Vein endothelial cell (primary cell): ENCODE results near the gene SNED1. TPM values are rescaled to one million over a fixed set of nuclear protein-coding genes. Genes with fewer than 3 reads are reported as not detected.

Experiments used
- small RNA-seq: library from RNA; depleted of rRNA; stranded (forward); fragments of <200 nt; gene quantifications from one replicate; pipeline ENCODE3, GENCODE V24; 2012
- total RNA-seq: library from RNA; depleted of rRNA; stranded (reverse); fragments of >200 nt; gene quantifications from 2 replicates; pipeline ENCODE4 v1.2.3, GENCODE V29; 2012

Gene SNED1
- total RNA-seq = 37.2 and 59.8 TPM in 2 replicates

DNA sequence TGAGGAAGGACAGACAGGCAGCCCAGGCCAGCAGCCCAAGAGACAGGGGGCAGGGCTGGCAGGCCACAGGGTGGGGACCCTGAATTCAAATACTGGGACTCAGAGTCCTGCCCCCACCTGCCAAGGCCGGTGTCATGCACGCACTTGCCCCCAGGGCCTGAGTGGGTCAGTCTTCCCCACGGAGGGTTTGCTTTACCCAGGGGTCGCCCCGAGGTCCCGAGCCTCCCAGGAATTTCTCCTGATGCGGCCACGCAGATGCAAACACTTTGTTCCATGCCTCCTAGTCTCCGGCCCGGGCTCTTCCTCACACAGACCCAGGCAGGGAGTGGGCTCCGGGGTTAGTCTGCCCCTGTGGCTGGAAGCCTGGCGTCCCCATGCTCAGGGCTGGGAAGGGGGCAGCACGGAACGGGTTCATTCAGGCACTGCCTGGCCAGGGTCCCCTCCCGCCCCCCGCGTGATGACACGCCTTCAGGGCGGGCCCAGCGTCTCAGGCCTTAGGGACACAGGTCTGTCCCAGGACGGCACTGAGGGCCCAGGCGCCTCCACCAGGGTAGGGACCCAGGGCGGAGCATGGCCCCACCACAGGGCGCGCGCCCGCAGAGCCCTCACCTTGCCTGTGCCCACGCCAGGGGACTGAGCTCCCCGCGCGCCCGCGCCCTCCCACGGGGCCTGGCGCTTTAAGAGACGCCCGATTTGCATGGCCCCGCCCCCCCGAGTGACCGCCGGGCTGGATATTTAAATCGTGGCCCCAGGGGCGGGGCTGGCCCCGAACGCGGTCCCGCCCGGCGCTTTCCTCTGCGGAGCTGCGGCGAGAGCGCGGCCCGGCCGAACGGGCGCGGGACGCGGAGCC, at the start of gene SNED1:
SNED1 (plus strand) TSS at position 763 of the 850 bp plus-strand sequence. CDS start 220 bp downstream, outside the sequence.

DNA sequence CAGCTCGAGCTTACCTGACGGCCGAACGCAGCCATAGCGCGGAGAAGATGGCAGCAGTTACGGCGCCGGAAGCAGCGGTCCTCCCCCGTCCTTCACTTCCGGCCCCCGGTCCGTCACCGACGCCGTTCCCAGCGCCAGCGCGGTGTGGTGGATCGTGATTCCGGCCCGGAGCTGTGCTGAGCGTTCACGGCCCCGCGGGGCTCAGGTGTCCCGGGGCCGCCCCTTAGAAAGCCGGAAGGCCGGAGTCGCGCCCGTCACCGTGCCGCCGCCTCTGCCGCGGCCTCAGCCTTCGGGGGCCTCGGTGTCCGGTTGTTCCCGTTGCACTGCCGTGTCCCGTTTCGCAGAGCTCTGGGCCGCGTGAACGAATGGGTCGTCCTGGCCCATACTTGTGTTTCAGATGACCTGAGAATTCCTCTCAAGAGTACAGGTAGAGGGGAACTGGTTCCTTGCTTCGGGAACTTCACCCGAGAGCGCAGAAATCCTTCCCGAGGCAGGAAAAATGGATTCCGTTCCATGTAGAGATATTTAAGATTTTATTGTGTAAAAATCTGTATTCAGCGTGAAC, 103.9 kb downstream of the SNED1 start, which contains the start of gene MTERF4:
MTERF4 (minus strand) TSS at position 49 of the 565 bp plus-strand sequence; CDS start at position 35, 14 bp downstream.

Small RNA genes within 50 kb of the gene (small RNA-seq; reads per million reads assigned to genes)
- not detected for gene AC005237.2

Other genes starting within 250 kb of the SNED1 start
- under 0.01 TPM in 1 of 2 replicates, not detected in the other for gene KIF1A, start 178.4 kb upstream of the SNED1 start, total RNA-seq
- not detected in 2 replicates for gene AGXT, start 129.8 kb upstream of the SNED1 start, total RNA-seq
- gene MAB21L4, start 102.5 kb upstream of the SNED1 start, total RNA-seq = not detected in 2 replicates
- not detected in 2 replicates for gene CROCC2, start 92.3 kb upstream of the SNED1 start, total RNA-seq
- gene MTERF4, start 103.7 kb downstream of the SNED1 start, total RNA-seq = 27.4 and 33.7 TPM in 2 replicates
- gene PASK, start 150.9 kb downstream of the SNED1 start, total RNA-seq = 3.3 and 5.3 TPM in 2 replicates
- gene PPP1R7, start 151.8 kb downstream of the SNED1 start, total RNA-seq = 34.0 and 44.6 TPM in 2 replicates
- gene ANO7, start 190.1 kb downstream of the SNED1 start, total RNA-seq = 1.6 and 1.9 TPM in 2 replicates